ENCODE data around the gene CYP2C19. TPM values are rescaled to one million over a fixed set of nuclear protein-coding genes. Genes with fewer than 3 reads are reported as not detected.

The CYP2C19 gene
- polyA plus RNA-seq, 3 donors, result not detected

- Histone ChIP-seq H3K36me3 (replicated peaks in 1 of 2; ENCODE audit: control insufficient read depth in 1 of 2, insufficient read depth in 2 of 2, low read length in 2 of 2) (no peaks in the 10 kb centered on the region), H3K4me2 (replicated peaks; ENCODE audit: extremely low read depth, low read length, poor library complexity, severe bottlenecking) (no peak overlapping the region), H3K27ac (ENCODE audit: low read depth in 1 of 2, low read length in 2 of 2) (no peak overlapping the region), H3K4me3 (replicated peaks in 1 of 3; ENCODE audit: low read depth in 2 of 3, low read length in 3 of 3) (no peak overlapping the region), H4K20me1 (ENCODE audit: insufficient read depth, low read length) (no peaks in the 10 kb centered on the region), H2AFZ (ENCODE audit: insufficient read depth, low read depth, low read length, poor library complexity, severe bottlenecking) (no peak overlapping the region), H3K9ac (ENCODE audit: insufficient read depth, low read length, poor library complexity, severe bottlenecking) (no peak overlapping the region), H3K79me2 (ENCODE audit: insufficient read depth, low read length) (no peaks in the 10 kb centered on the region), H3K4me1 (ENCODE audit: control insufficient read depth in 1 of 2, insufficient read depth in 2 of 2, low read length in 2 of 2) (no peaks in the 10 kb centered on the region), H3K9me3 (replicated peaks in 1 of 2; ENCODE audit: control insufficient read depth in 1 of 2, insufficient read depth in 1 of 2, low read length in 2 of 2) (peaks cover 0 to 4% of the 10 kb centered on the region in 2 donors), H3K27me3 (ENCODE audit: control insufficient read depth in 2 of 2, insufficient read depth in 2 of 2, low read length in 2 of 2) (no peaks in the 10 kb centered on the region)
- no peak for TF ChIP-seq CTCF (IDR thresholded peaks at IDR 0.05)
- intact Hi-C loops (cut with micrococcal nuclease), result no loop called here
- 77% methylated on average over 5 of the region's 5 CpGs for WGBS (ENCODE audit: insufficient coverage)
- no peak for DNase-seq
- Mint-ChIP-seq H3K9me3 (peaks cover 0 to 12% (median 6%) of the 10 kb centered on the region in 7 donors), H3K4me1 (no peaks in the 10 kb centered on the region), H3K27ac (no peak overlapping the region), H3K4me3 (no peak overlapping the region), H3K36me3 (no peaks in the 10 kb centered on the region), H3K27me3 (ENCODE audit: low read depth in 3 of 3) (no peaks in the 10 kb centered on the region)
Measured at GRCh38 chr10:94777886-94778458, 15.5 kb downstream of the CYP2C19 start.

- no peaks in the 10 kb centered on the region for H3K36me3 Mint-ChIP-seq
- 100% methylated on average over 1 of the region's 1 CpG for WGBS (ENCODE audit: insufficient coverage)
- peaks cover 0 to 6% (median 3%) of the 10 kb centered on the region in 7 donors for H3K9me3 Mint-ChIP-seq
Measured at GRCh38 chr10:94780844-94781243, 18.4 kb downstream of the CYP2C19 start.

More at GRCh38 chr10:94780844-94781243, 18.4 kb downstream of the CYP2C19 start:
- Mint-ChIP-seq H3K27ac (no peak overlapping the region), H3K4me3 (no peak overlapping the region), H3K27me3 (ENCODE audit: low read depth in 3 of 3) (no peaks in the 10 kb centered on the region), H3K4me1 (no peaks in the 10 kb centered on the region)
- no peaks in the 10 kb centered on the region for H3K4me1 ChIP-seq (ENCODE audit: control insufficient read depth in 1 of 2, insufficient read depth in 2 of 2, low read length in 2 of 2)
- no peak for DNase-seq
- H4K20me1 ChIP-seq (ENCODE audit: insufficient read depth, low read length), result no peaks in the 10 kb centered on the region
- intact Hi-C loops (cut with micrococcal nuclease), result no loop called here
- no peaks in the 10 kb centered on the region for H3K79me2 ChIP-seq (ENCODE audit: insufficient read depth, low read length)
- no peak overlapping the region for H2AFZ ChIP-seq (ENCODE audit: insufficient read depth, low read depth, low read length, poor library complexity, severe bottlenecking)
- H3K4me3 ChIP-seq (replicated peaks in 1 of 3; ENCODE audit: low read depth in 2 of 3, low read length in 3 of 3), result no peak overlapping the region
- TF ChIP-seq CTCF (IDR thresholded peaks at IDR 0.05), result no peak
- H3K4me2 ChIP-seq (replicated peaks; ENCODE audit: extremely low read depth, low read length, poor library complexity, severe bottlenecking), result no peak overlapping the region
- H3K36me3 ChIP-seq (replicated peaks in 1 of 2; ENCODE audit: control insufficient read depth in 1 of 2, insufficient read depth in 2 of 2, low read length in 2 of 2), result no peaks in the 10 kb centered on the region
- no peak overlapping the region for H3K9ac ChIP-seq (ENCODE audit: insufficient read depth, low read length, poor library complexity, severe bottlenecking)
- H3K27ac ChIP-seq (ENCODE audit: low read depth in 1 of 2, low read length in 2 of 2), result no peak overlapping the region
- H3K9me3 ChIP-seq (replicated peaks in 1 of 2; ENCODE audit: control insufficient read depth in 1 of 2, insufficient read depth in 1 of 2, low read length in 2 of 2), result no peaks in the 10 kb centered on the region
- no peaks in the 10 kb centered on the region for H3K27me3 ChIP-seq (ENCODE audit: control insufficient read depth in 2 of 2, insufficient read depth in 2 of 2, low read length in 2 of 2)
